Endothelial cell of umbilical vein (primary cell): ENCODE data around the gene ANGPTL1. TPM values are rescaled to one million over a fixed set of nuclear protein-coding genes. Genes with fewer than 3 reads are reported as not detected.

Source experiments
- BruUV-seq: library from RNA; stranded (reverse); fragments of 400-500 nt; replicated peaks from 2 replicates; lab custom pipeline; 2021; lab: Mats Ljungman, UMichigan
- CTCF ChIA-PET: fragments of 300-600, 350-600 bp; sonication (Branson Sonifier 250); formaldehyde crosslinking; loops from one replicate; lab custom pipeline; 2021; ENCODE audit warnings: antibody characterized with exemption, inconsistent platforms; lab: Charles Lee
- POLR2A ChIA-PET: fragments of 300-600, 350-600 bp; sonication (Branson Sonifier 250); formaldehyde crosslinking; loops from one replicate; lab custom pipeline; 2021; ENCODE audit warnings: antibody characterized with exemption, inconsistent platforms; lab: Charles Lee
- DNase-seq: peaks from one replicate; pipeline ENCODE4 v3.0.0-alpha.2; 2011; ENCODE audit warnings: low read depth, low spot score
- FAIRE-seq: peaks from 2 replicates; lab custom pipeline; 2011; peaks lifted over from hg19 to GRCh38; lab: Jason Lieb, UNC
- H2AFZ ChIP-seq: 2 replicates; pipeline ENCODE4 v1.6.0; 2012; ENCODE audit warnings: low read depth, low read length, control low read depth, inconsistent platforms
- H3K27ac ChIP-seq: 2 replicates; pipeline ENCODE4 v1.5.1; 2011; ENCODE audit warnings: low read depth, mild to moderate bottlenecking, control low read depth, low read length, moderate library complexity; ENCODE audit not compliant: insufficient read depth
- H3K27me3 ChIP-seq, 2 experiments: 2 replicates each; pipeline versions ENCODE4 v1.6.0 to v1.6.1; 2011; ENCODE audit warnings: low read length in 2 of 2, mixed read lengths in 1 of 2; ENCODE audit not compliant: control insufficient read depth in 2 of 2, insufficient read depth in 2 of 2
- H3K36me3 ChIP-seq, 2 experiments: 2 replicates in 1 of 2; 3 replicates in 1 of 2; pipeline ENCODE4 v1.5.1; 2011; ENCODE audit warnings: low read length in 2 of 2, mild to moderate bottlenecking in 1 of 2, moderate library complexity in 1 of 2; ENCODE audit not compliant: control insufficient read depth in 2 of 2, insufficient read depth in 2 of 2; ENCODE audit errors: extremely low read depth in 1 of 2
- H3K4me1 ChIP-seq: 3 replicates; pipeline ENCODE4 v1.5.1; 2011; ENCODE audit warnings: mild to moderate bottlenecking, low read length; ENCODE audit not compliant: control insufficient read depth, insufficient read depth; ENCODE audit errors: extremely low read depth
- H3K4me2 ChIP-seq: 2 replicates; pipeline ENCODE4 v1.6.1; 2011; ENCODE audit warnings: low read length, control low read depth, mixed read lengths; ENCODE audit not compliant: insufficient read depth
- H3K4me3 ChIP-seq, 3 experiments: fragments of 200-600 bp in 1 of 3; sonication (generic), shearing (Covaris generic) in 1 of 3; replicated peaks in 1 of 3; 2 replicates each; pipeline ENCODE4 v1.5.1; 2011 to 2016; ENCODE audit warnings: control low read depth in 3 of 3, low read length in 3 of 3, mild to moderate bottlenecking in 2 of 3, inconsistent platforms in 1 of 3, low read depth in 1 of 3, moderate library complexity in 1 of 3; ENCODE audit not compliant: insufficient read depth in 1 of 3
- H3K79me2 ChIP-seq: 2 replicates; pipeline ENCODE4 v1.6.0; 2012; ENCODE audit warnings: low read length, inconsistent platforms; ENCODE audit not compliant: control insufficient read depth, insufficient read depth
- H3K9ac ChIP-seq: replicated peaks from 2 replicates; pipeline ENCODE3; 2011; ENCODE audit warnings: low read length, control low read depth; ENCODE audit not compliant: insufficient read depth; ENCODE audit errors: extremely low read depth
- H3K9me1 ChIP-seq: replicated peaks from 3 replicates; pipeline ENCODE4 v1.6.0; 2011; ENCODE audit warnings: mild to moderate bottlenecking, low read length; ENCODE audit not compliant: control insufficient read depth, insufficient read depth; ENCODE audit errors: extremely low read depth
- H3K9me3 ChIP-seq: replicated peaks from 2 replicates; pipeline ENCODE4 v1.5.1; 2012; ENCODE audit warnings: low read length, inconsistent platforms; ENCODE audit not compliant: control insufficient read depth, insufficient read depth
- H4K20me1 ChIP-seq: replicated peaks from 2 replicates; pipeline ENCODE3; 2011; ENCODE audit warnings: mild to moderate bottlenecking, low read length; ENCODE audit not compliant: control insufficient read depth, insufficient read depth; ENCODE audit errors: extremely low read depth
- EZH2 ChIP-seq: IDR thresholded peaks from 2 replicates; pipeline ENCODE4 v1.6.1; 2012; ENCODE audit warnings: borderline replicate concordance, low read depth, mild to moderate bottlenecking, moderate library complexity, low read length, inconsistent platforms; ENCODE audit not compliant: severe bottlenecking
- FOS ChIP-seq: IDR thresholded peaks from 2 replicates; pipeline ENCODE4 v1.6.1; 2011; ENCODE audit warnings: mild to moderate bottlenecking, low read length, moderate library complexity, borderline replicate concordance; ENCODE audit not compliant: insufficient read depth
- GATA2 ChIP-seq: IDR thresholded peaks from 2 replicates; pipeline ENCODE4 v1.7.0; 2011; ENCODE audit warnings: low read depth, mild to moderate bottlenecking, moderate library complexity, mixed read lengths, low read length; ENCODE audit not compliant: insufficient read length, insufficient read depth
- JUN ChIP-seq: IDR thresholded peaks from 2 replicates; pipeline ENCODE4 v1.6.1; 2011; ENCODE audit warnings: borderline replicate concordance, low read depth; ENCODE audit not compliant: insufficient read length, insufficient read depth
- MYC ChIP-seq: IDR thresholded peaks from one replicate; pipeline ENCODE4 v1.6.1; 2011; ENCODE audit warnings: mild to moderate bottlenecking, low read depth, low read length
- POLR2A ChIP-seq: IDR thresholded peaks from 2 replicates; pipeline ENCODE4 v1.6.1; 2012; ENCODE audit warnings: low read depth, mild to moderate bottlenecking, control low read depth, low read length
- POLR2AphosphoS5 ChIP-seq: IDR thresholded peaks from 2 replicates; pipeline ENCODE4 v1.6.1; 2012; ENCODE audit warnings: low read depth, mild to moderate bottlenecking, control low read depth, low read length, moderate library complexity; ENCODE audit not compliant: insufficient read depth
- dilution Hi-C: fragments of 300-500 bp; cut with MboI; formaldehyde crosslinking; loops from one replicate; pipeline ENCODE4 v1.15.0; 2019; ENCODE audit warnings: low sequenced_read_pairs; ENCODE audit not compliant: extremely low pct_ligation_motif_present
- intact Hi-C: fragments of 100-400 bp; cut with micrococcal nuclease; formaldehyde crosslinking; loops from one replicate; pipeline ENCODE4 v1.10.0; 2022
- polyA plus RNA-seq, 4 experiments: library from polyadenylated mRNA; depleted of rRNA in 3 of 4; stranded (reverse) in 3 of 4; unstranded in 1 of 4; fragments of >200 nt; gene quantifications; 2 replicates each; pipeline versions ENCODE4 v1.2.1 to v1.2.3, GENCODE V29; 2011 to 2012; ENCODE audit warnings: missing spikeins in 1 of 4
- total RNA-seq: library from RNA; stranded (reverse); gene quantifications from 2 replicates; pipeline ENCODE4 v1.2.3, GENCODE V29; 2021
- TF ChIP-seq, protein P1 (sequence below): IDR thresholded peaks from 2 replicates; pipeline ENCODE4 v1.6.1; 2011; ENCODE audit not compliant: insufficient read depth, insufficient read length
- TF ChIP-seq, protein P2 (sequence below), 2 donors: IDR thresholded peaks; 1 replicate in 1 of 2; 2 replicates in 1 of 2; pipeline ENCODE4 v1.5.1; 2011; ENCODE audit warnings: low read length in 2 of 2, mild to moderate bottlenecking in 2 of 2, moderate library complexity in 2 of 2, control low read depth in 1 of 2, inconsistent platforms in 1 of 2, low read depth in 1 of 2; ENCODE audit not compliant: insufficient read depth in 1 of 2; ENCODE audit errors: extremely low read depth in 1 of 2

Gene ANGPTL1
- total and polyA plus RNA-seq, 2 donors (not counting 3 experiments of a cell fraction or from before 2014, with no cell fraction given): 0.15 TPM; not detected in 1

DNA sequence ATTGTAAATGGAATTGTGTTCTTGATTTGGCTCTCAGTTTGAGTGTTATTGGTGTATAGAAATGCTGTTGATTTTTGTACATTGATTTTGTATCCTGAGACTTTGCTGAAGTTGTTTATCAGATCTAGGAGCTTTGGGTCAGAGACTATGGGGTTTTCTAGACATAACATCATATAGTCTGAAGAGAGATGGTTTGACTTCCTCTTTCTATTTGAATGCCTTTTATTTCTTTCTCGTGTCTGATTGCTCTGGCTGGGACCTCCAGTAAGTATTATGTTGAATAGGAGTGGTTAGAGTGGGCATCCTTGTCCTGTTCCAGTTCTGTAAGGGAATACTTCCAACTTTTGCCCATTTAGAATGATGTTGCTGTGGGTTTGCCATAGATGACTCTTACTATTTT lies 39.1 kb upstream of the ANGPTL1 start:
- peaks cover 0 to 3% of the 10 kb centered on the region in 2 experiments for H3K36me3 ChIP-seq
- dilution Hi-C loops: no loop called here
- no TSS peak for BruUV-seq

DNA sequence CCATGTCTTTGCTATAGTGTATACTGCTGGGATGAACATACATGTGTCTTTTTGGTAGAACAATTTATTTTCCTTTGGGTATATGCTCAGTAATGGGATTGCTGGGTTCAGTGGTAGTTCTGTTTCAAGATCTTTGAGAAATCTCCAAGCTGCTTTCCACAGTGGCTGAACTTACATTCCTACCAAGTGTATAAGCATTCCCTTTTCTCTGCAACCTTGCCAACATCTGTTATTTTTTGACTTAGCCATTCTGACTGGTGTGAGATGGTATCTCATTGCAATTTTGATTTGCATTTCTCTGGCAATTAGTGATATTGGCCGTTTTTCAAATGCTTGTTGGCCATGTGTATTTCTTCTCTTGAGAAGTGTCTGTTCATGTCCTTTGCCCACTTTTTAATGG lies 37.5 kb upstream of the ANGPTL1 start:
- Histone ChIP-seq H3K9me1 (no peaks in the 10 kb centered on the region), H3K9me3 (no peaks in the 10 kb centered on the region), H3K36me3 (no peaks in the 10 kb centered on the region), H3K4me3 (no peak overlapping the region), H3K4me2 (no peak overlapping the region), H3K4me1 (no peaks in the 10 kb centered on the region), H3K27me3 (no peaks in the 10 kb centered on the region), H4K20me1 (no peaks in the 10 kb centered on the region), H3K79me2 (no peaks in the 10 kb centered on the region), H3K9ac (no peak overlapping the region), H2AFZ (no peak overlapping the region), H3K27ac (no peak overlapping the region)
- ChIA-PET POLR2A (no interaction called here), CTCF (no interaction called here)
- intact Hi-C loops: no loop called here
- DNase-seq: no peak
- no TSS peak for BruUV-seq
- FAIRE-seq: no peak
- TF ChIP-seq EZH2 (no peak), FOS (no peak), GATA2 (no peak), POLR2AphosphoS5 (no peak), JUN (no peak), MYC (no peak)
- TF ChIP-seq, protein P1, sequence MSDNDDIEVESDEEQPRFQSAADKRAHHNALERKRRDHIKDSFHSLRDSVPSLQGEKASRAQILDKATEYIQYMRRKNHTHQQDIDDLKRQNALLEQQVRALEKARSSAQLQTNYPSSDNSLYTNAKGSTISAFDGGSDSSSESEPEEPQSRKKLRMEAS: no peak
- dilution Hi-C loops: no loop called here

More for the DNA sequence above, 39.1 kb upstream of the ANGPTL1 start:
- H3K4me1 ChIP-seq: no peaks in the 10 kb centered on the region
- no peak for FAIRE-seq
- H3K27ac ChIP-seq: no peak overlapping the region
- CTCF ChIA-PET: interaction anchor here (1.3 kb wide), 1 partner anchor 8 kb away, joined by 3 read pairs; no protein-coding TSS in a partner anchor
- H2AFZ ChIP-seq: no peak overlapping the region
- no peak for DNase-seq
- no peak overlapping the region for H3K4me2 ChIP-seq
- H3K27me3 ChIP-seq: no peaks in the 10 kb centered on the region
- TF ChIP-seq POLR2AphosphoS5: no peak
- TF ChIP-seq, protein P2, sequence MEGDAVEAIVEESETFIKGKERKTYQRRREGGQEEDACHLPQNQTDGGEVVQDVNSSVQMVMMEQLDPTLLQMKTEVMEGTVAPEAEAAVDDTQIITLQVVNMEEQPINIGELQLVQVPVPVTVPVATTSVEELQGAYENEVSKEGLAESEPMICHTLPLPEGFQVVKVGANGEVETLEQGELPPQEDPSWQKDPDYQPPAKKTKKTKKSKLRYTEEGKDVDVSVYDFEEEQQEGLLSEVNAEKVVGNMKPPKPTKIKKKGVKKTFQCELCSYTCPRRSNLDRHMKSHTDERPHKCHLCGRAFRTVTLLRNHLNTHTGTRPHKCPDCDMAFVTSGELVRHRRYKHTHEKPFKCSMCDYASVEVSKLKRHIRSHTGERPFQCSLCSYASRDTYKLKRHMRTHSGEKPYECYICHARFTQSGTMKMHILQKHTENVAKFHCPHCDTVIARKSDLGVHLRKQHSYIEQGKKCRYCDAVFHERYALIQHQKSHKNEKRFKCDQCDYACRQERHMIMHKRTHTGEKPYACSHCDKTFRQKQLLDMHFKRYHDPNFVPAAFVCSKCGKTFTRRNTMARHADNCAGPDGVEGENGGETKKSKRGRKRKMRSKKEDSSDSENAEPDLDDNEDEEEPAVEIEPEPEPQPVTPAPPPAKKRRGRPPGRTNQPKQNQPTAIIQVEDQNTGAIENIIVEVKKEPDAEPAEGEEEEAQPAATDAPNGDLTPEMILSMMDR (IDR thresholded peaks at IDR 0.05; ENCODE audit: extremely low read depth in 1 of 2, insufficient read depth in 1 of 2, low read depth in 1 of 2, low read length in 2 of 2): no peak
- TF ChIP-seq, protein P1: no peak
- TF ChIP-seq POLR2A: no peak
- no peak for TF ChIP-seq EZH2
- no peak for TF ChIP-seq MYC
- H3K9me3 ChIP-seq: no peaks in the 10 kb centered on the region
- no peaks in the 10 kb centered on the region for H4K20me1 ChIP-seq
- no peaks in the 10 kb centered on the region for H3K79me2 ChIP-seq
- no peak overlapping the region for H3K4me3 ChIP-seq
- POLR2A ChIA-PET: no interaction called here
- H3K9me1 ChIP-seq: no peaks in the 10 kb centered on the region
- intact Hi-C loops: no loop called here
- H3K9ac ChIP-seq: no peak overlapping the region
